HepG2 (cell line): ENCODE results near the gene C1QTNF6.

Experiments used
- ATF5 ChIP-seq: sonication (generic); formaldehyde crosslinking; IDR thresholded peaks from 2 replicates; pipeline ENCODE4 v1.4.0; 2020; ENCODE audit warnings: mild to moderate bottlenecking, low read depth, missing genetic modification reagents
- CBX2 ChIP-seq, 2 experiments: fragments of 200-600 bp in 1 of 2; sonication (generic); formaldehyde crosslinking in 1 of 2; IDR thresholded peaks; 2 replicates each; pipeline versions ENCODE4 v1.7.0 to v1.8.1; 2018 to 2022; ENCODE audit warnings: low read depth in 2 of 2, low read length in 1 of 2, mild to moderate bottlenecking in 1 of 2, missing genetic modification reagents in 1 of 2
- CTCF ChIP-seq: sonication (generic); formaldehyde crosslinking; IDR thresholded peaks from 2 replicates; pipeline ENCODE4 v1.5.0; 2020; ENCODE audit warnings: mild to moderate bottlenecking, missing genetic modification reagents, moderate library complexity
- MTF1 ChIP-seq: sonication (generic); formaldehyde crosslinking; IDR thresholded peaks from 2 replicates; pipeline ENCODE4 v1.5.0; 2020; ENCODE audit warnings: missing genetic modification reagents
- NR1H2 ChIP-seq: sonication (generic); formaldehyde crosslinking; IDR thresholded peaks from 2 replicates; pipeline ENCODE4 v1.8.1; 2022; ENCODE audit warnings: low read depth, missing genetic modification reagents, borderline replicate concordance
- PRDM15 ChIP-seq: sonication (generic); formaldehyde crosslinking; IDR thresholded peaks from 2 replicates; pipeline ENCODE4 v1.4.0; 2020; ENCODE audit warnings: missing genetic modification reagents
- TFE3 ChIP-seq: IDR thresholded peaks from 2 replicates; pipeline ENCODE4 v1.6.1; 2016
- ZNF740 ChIP-seq: sonication (generic); formaldehyde crosslinking; IDR thresholded peaks from 2 replicates; pipeline ENCODE4 v1.4.0; 2020; ENCODE audit warnings: missing genetic modification reagents

GRCh38 chr22:37226514-37226913 lies 38.5 kb upstream of the C1QTNF6 start:
- TF ChIP-seq MTF1 (CRISPR knock-in tag): no peak
- no peak for TF ChIP-seq NR1H2
- TF ChIP-seq PRDM15 (CRISPR knock-in tag): no peak
- TF ChIP-seq ATF5: no peak
- TF ChIP-seq CBX2 (IDR thresholded peaks at IDR 0.05; ENCODE audit: low read depth, low read length): no peak
- no peak for TF ChIP-seq CBX2 (CRISPR knock-in tag; IDR thresholded peaks at IDR 0.05; ENCODE audit: low read depth)
- no peak for TF ChIP-seq CTCF (CRISPR knock-in tag)
- TF ChIP-seq TFE3 (CRISPR knock-in tag): no peak
- no peak for TF ChIP-seq ZNF740 (CRISPR knock-in tag)
